GM12873 (cell line): ENCODE results near the gene RNLS.

Experiments
- CTCF ChIP-seq: IDR thresholded peaks from 2 replicates; pipeline ENCODE4 v1.5.1; 2012; ENCODE audit warnings: low read depth, mild to moderate bottlenecking, moderate library complexity, low read length, control low read depth; ENCODE audit not compliant: insufficient read depth; ENCODE audit errors: missing control alignments

Gene RNLS

GRCh38 chr10:88431103-88431502, 152.0 kb downstream of the RNLS start:
- TF ChIP-seq CTCF: no peak

DNA sequence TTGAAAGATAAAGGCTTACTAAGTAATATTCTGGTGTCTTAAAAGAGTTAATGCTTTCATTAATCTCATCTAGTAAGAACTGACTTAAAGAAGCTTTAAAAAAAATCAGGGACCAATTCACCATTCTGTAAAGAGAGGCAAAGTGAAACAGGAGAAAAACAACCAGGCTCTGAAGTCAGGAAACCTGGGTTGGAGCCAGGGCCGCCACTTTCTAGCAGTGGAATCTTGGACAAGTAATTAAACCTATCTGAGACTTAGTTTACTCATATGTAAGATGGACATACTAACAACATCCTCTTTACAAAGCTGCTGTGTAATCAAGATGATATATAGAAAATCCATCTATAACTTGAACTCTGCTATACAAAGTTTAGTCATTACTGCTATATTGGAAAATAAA, 154.1 kb downstream of the RNLS start:
- no peak for TF ChIP-seq CTCF

DNA sequence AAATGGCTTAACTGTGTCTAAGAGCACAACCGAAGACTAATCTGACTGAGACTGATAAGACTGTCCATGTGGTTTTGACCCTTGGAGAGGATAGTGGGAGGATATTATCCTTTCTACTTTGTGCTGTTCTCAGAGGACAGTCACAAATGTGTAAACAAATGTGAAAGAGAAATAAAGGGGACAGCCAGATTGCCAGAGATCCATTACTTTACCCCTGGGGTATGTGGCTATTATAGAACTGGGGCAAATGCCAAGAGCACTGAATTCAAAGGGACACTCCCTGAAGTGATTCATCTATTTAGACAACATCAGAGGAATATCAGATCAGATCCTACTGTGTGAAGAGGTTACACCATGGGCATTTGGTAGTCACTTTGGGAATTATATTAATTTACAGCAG, 154.7 kb downstream of the RNLS start:
- no peak for TF ChIP-seq CTCF

DNA sequence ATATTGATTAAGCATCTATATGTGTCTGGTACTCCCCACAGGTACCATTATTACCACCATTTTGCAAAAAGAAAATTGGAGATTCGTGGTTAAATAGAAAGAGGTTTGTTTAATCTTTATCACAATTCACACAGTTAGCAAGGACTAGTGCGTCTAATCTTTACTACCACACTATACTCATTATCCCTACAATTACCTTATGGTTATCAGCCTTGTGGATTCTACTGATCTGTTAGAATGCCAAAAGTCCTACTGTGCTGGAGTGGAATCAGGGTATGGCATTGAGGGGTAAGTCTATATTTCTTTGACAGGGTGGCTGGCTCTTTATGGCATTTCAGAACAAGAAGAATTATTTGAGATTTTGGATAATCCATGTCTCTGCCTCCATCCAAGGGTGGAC, 156.1 kb downstream of the RNLS start:
- no peak for TF ChIP-seq CTCF

GRCh38 chr10:88424881-88425280, 158.2 kb downstream of the RNLS start:
- TF ChIP-seq CTCF: no peak

DNA sequence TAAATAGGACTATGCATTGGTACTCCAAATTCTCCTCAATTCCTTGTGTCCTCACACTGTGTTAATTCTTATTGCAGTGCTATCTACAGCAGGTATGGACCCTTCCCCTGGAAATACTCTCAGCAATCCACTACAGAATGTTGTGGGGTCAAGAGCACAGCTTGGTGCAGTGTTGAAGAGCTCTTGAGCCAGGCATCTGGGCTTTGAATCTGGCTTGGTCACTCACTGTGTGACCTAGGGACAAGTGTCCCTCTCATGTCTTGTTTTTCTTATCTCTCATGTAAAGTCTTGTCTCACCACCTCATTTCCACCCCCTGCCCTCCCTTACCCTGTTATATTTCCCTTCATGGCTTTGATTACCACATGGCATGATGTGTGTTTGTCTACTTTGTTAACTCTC, 159.4 kb downstream of the RNLS start:
- no peak for TF ChIP-seq CTCF

GRCh38 chr10:88421590-88421989, 161.5 kb downstream of the RNLS start:
- no peak for TF ChIP-seq CTCF

- no peak for TF ChIP-seq CTCF
Measured at GRCh38 chr10:88418871-88419270, 164.2 kb downstream of the RNLS start.
